Stimulated activated CD8-positive, alpha-beta memory T cell treated with anti-CD3 and anti-CD28 coated beads, Interleukin-4, amount 100 ng/mL, for 1 hour (primary cell): ENCODE measurements around the gene GSS.

ENCODE experiments used
- DNase-seq, 2 donors: peaks; one replicate each; pipeline ENCODE4 v3.0.0-alpha.2; 2020; ENCODE audit warnings: low read depth in 2 of 2, low spot score in 1 of 2

The GSS gene

GRCh38 chr20:34947336-34947735 lies 8.3 kb downstream of the GSS start:
- DNase-seq = no peak

- DNase-seq = no peak
Measured at GRCh38 chr20:34946661-34947060, 8.9 kb downstream of the GSS start.

- no peak for DNase-seq
Measured at GRCh38 chr20:34945315-34946077, 10.1 kb downstream of the GSS start.

- DNase-seq = no peak
Measured at GRCh38 chr20:34943808-34944567, 11.6 kb downstream of the GSS start.

GRCh38 chr20:34942301-34942700 lies 13.3 kb downstream of the GSS start:
- DNase-seq = no peak

- DNase-seq = no peak
Measured at GRCh38 chr20:34941226-34941625, 14.4 kb downstream of the GSS start.

GRCh38 chr20:34940081-34940481 lies 15.5 kb downstream of the GSS start:
- DNase-seq = no peak

GRCh38 chr20:34938466-34939163 lies 17.0 kb downstream of the GSS start:
- no peak for DNase-seq

GRCh38 chr20:34931771-34932170 lies 23.8 kb downstream of the GSS start:
- DNase-seq = no peak

GRCh38 chr20:34928411-34928810 lies 27.2 kb downstream of the GSS start:
- DNase-seq = no peak

- no peak for DNase-seq
Measured at GRCh38 chr20:34927736-34928135, 27.9 kb downstream of the GSS start.

GRCh38 chr20:34926581-34926980 lies 29.0 kb downstream of the GSS start:
- no peak for DNase-seq

- DNase-seq = no peak
Measured at GRCh38 chr20:34925981-34926380, 29.6 kb downstream of the GSS start.

- DNase-seq = no peak
Measured at GRCh38 chr20:34925341-34925740, 30.3 kb downstream of the GSS start.

GRCh38 chr20:34923414-34923813 lies 32.2 kb downstream of the GSS start:
- no peak for DNase-seq

GRCh38 chr20:34922654-34923381 lies 32.8 kb downstream of the GSS start:
- no peak for DNase-seq

GRCh38 chr20:34921436-34921835 lies 34.2 kb downstream of the GSS start:
- DNase-seq = no peak

GRCh38 chr20:34920055-34920454 lies 35.6 kb downstream of the GSS start:
- no peak for DNase-seq

GRCh38 chr20:34916774-34917354 lies 38.7 kb downstream of the GSS start:
- no peak for DNase-seq

- no peak for DNase-seq
Measured at GRCh38 chr20:34915749-34916455, 39.7 kb downstream of the GSS start.
